ENCODE measurements around the gene ANGEL1. TPM values are rescaled to one million over a fixed set of nuclear protein-coding genes. Genes with fewer than 3 reads are reported as not detected.

The ANGEL1 gene
- total and polyA plus RNA-seq, 2 experiments from 2014 or later: 11.0 to 15.3 TPM

DNA sequence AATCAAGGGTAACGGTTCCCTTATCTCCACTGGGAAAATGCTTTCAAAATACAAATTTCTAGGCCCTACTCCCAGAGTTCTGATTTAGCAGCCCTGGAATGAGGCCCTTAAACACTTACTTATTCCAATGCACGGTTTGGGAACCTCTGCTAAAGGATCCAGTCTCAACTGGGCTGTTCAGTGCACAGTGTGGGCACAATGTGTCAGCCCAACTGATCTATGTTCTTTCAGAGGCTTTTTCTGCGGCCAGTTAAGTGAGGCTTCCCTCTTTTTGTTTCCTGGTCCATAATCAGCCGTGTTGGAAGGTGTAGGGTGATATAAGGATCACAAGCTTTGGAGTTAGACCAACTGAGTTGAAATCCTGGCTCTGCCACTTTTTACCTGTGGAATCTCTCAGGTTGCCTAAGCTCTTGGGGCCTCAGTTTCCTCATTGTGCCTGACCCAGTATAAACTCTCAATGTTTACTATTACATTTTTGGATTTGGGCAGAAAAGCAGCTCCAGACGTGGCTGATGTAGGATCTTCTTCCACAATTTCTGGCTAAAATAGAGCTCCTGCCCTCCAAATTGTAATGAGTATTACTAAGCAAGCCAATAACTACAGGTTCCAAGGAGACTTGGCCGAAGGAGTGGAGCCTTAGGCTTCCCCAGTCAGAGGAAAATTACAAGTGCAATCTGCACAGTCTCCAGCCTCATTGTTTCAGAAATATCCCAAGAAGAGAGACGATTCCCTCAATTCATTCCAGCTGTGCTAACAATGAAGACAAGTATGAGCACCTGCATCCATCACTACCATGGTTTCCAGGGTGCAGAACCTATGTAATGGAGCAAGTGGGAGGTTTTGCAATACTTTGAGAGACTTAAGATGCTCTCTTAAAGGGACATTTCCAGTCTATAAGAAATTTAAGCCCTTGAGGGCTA, 2.3 kb upstream of the ANGEL1 start:
- Histone ChIP-seq H3K4me3 (no peak overlapping the region), H3K9me2 (replicated peaks; ENCODE audit: insufficient read depth) (no peaks in the 10 kb centered on the region), H3K4me1 (ENCODE audit: insufficient read depth) (no peaks in the 10 kb centered on the region), H2AFZ (no peak overlapping the region), H3K27ac (no peak overlapping the region), H3K36me3 (replicated peaks; ENCODE audit: insufficient read depth, low read depth) (no peaks in the 10 kb centered on the region), H4K20me1 (ENCODE audit: insufficient read depth, poor library complexity, severe bottlenecking) (no peaks in the 10 kb centered on the region), H3K27me3 (no peaks in the 10 kb centered on the region), H3K79me2 (peaks cover 8% of the 10 kb centered on the region), H3K9me3 (ENCODE audit: low read depth) (no peaks in the 10 kb centered on the region), H3K4me2 (no peak overlapping the region)
- TF ChIP-seq EZH2phosphoT487 (IDR thresholded peaks at IDR 0.05; ENCODE audit: low read depth, severe bottlenecking, unreplicated experiment) (no peak), EZH2 (IDR thresholded peaks at IDR 0.05; ENCODE audit: borderline replicate concordance) (no peak)
- TF ChIP-seq, protein P1, sequence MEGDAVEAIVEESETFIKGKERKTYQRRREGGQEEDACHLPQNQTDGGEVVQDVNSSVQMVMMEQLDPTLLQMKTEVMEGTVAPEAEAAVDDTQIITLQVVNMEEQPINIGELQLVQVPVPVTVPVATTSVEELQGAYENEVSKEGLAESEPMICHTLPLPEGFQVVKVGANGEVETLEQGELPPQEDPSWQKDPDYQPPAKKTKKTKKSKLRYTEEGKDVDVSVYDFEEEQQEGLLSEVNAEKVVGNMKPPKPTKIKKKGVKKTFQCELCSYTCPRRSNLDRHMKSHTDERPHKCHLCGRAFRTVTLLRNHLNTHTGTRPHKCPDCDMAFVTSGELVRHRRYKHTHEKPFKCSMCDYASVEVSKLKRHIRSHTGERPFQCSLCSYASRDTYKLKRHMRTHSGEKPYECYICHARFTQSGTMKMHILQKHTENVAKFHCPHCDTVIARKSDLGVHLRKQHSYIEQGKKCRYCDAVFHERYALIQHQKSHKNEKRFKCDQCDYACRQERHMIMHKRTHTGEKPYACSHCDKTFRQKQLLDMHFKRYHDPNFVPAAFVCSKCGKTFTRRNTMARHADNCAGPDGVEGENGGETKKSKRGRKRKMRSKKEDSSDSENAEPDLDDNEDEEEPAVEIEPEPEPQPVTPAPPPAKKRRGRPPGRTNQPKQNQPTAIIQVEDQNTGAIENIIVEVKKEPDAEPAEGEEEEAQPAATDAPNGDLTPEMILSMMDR (IDR thresholded peaks at IDR 0.05; ENCODE audit: poor library complexity): no peak
- no peak for DNase-seq (ENCODE audit: low spot score)
- 74% methylated on average over 7 of the region's 7 CpGs for WGBS (ENCODE audit: low lambda C conversion rate, missing lambda C conversion rate)

DNA sequence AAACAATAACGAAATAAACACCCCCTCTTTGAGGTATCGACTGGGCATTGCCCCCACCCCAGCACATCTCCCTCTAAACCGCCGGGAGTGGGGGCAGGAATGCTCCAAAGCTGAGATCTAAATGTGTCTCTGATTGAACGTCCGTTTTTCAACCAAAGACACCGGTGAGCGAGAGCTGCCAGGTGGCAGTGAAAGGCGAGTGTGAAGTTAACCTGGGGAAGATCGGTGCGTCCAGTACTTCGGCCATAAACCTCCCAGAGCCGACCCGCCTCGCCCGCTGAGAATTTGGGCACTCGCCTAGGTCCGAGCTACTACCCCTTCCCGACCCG, 625 bp downstream of the ANGEL1 start:
- H2AFZ ChIP-seq: peak overlapping the region; percentile 88
- TF ChIP-seq, protein P1 (IDR thresholded peaks at IDR 0.05; ENCODE audit: poor library complexity): no peak
- TF ChIP-seq EZH2phosphoT487 (IDR thresholded peaks at IDR 0.05; ENCODE audit: low read depth, severe bottlenecking, unreplicated experiment): no peak
- TF ChIP-seq EZH2 (IDR thresholded peaks at IDR 0.05; ENCODE audit: borderline replicate concordance): no peak
- 1% methylated on average over 20 of the region's 20 CpGs for WGBS (ENCODE audit: low lambda C conversion rate, missing lambda C conversion rate)

DNA sequence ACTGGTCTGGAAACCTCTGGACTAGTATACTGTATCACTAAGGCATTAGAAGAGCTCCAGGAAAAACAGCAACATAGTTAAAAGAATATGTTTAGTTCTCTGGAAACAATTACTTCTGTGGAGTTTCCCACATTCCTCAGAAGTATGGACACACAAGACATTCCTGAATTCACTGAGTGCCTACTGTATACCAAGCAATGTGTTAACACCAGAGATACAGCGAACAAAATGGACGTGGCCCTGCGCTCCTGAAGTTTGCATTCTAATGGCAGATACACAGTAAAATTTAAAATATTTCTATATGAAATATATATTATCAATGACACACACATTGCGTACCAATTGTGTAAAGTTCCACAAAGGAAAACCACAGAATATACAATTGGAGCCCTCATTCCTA, 1.1 kb downstream of the ANGEL1 start:
- TF ChIP-seq EZH2 (IDR thresholded peaks at IDR 0.05; ENCODE audit: borderline replicate concordance): no peak
- no peak for TF ChIP-seq EZH2phosphoT487 (IDR thresholded peaks at IDR 0.05; ENCODE audit: low read depth, severe bottlenecking, unreplicated experiment)
- TF ChIP-seq, protein P1 (IDR thresholded peaks at IDR 0.05; ENCODE audit: poor library complexity): no peak
- Histone ChIP-seq H3K4me1 (ENCODE audit: insufficient read depth) (no peaks in the 10 kb centered on the region), H3K4me2 (peak overlapping the region; percentile 96), H2AFZ (peak overlapping the region; percentile 88), H3K27ac (peak overlapping the region; percentile 90), H3K36me3 (replicated peaks; ENCODE audit: insufficient read depth, low read depth) (no peaks in the 10 kb centered on the region), H3K79me2 (peaks cover 24% of the 10 kb centered on the region), H4K20me1 (ENCODE audit: insufficient read depth, poor library complexity, severe bottlenecking) (no peaks in the 10 kb centered on the region), H3K9me2 (replicated peaks; ENCODE audit: insufficient read depth) (no peaks in the 10 kb centered on the region), H3K27me3 (no peaks in the 10 kb centered on the region), H3K9me3 (ENCODE audit: low read depth) (no peaks in the 10 kb centered on the region), H3K4me3 (peak overlapping the region; percentile 65)
- WGBS (ENCODE audit: low lambda C conversion rate, missing lambda C conversion rate): 68% methylated on average over 4 of the region's 4 CpGs
- no peak for DNase-seq (ENCODE audit: low spot score)

More for the DNA sequence above, 625 bp downstream of the ANGEL1 start:
- Histone ChIP-seq H3K4me2 (peak overlapping the region; percentile 96), H3K79me2 (peaks cover 24% of the 10 kb centered on the region), H3K4me1 (ENCODE audit: insufficient read depth) (no peaks in the 10 kb centered on the region), H3K9me3 (ENCODE audit: low read depth) (no peaks in the 10 kb centered on the region), H3K27me3 (no peaks in the 10 kb centered on the region), H3K36me3 (replicated peaks; ENCODE audit: insufficient read depth, low read depth) (no peaks in the 10 kb centered on the region), H3K4me3 (peak overlapping the region; percentile 65), H4K20me1 (ENCODE audit: insufficient read depth, poor library complexity, severe bottlenecking) (no peaks in the 10 kb centered on the region), H3K27ac (peak overlapping the region; percentile 90), H3K9me2 (replicated peaks; ENCODE audit: insufficient read depth) (no peaks in the 10 kb centered on the region)
- no peak for DNase-seq (ENCODE audit: low spot score)
